HepG2 (cell line): Measurements from ENCODE around the gene RGS19. TPM values are rescaled to one million over a fixed set of nuclear protein-coding genes. Genes with fewer than 3 reads are reported as not detected.
A peak's percentile ranks its signal among the peaks of the same experiment; 100 is the strongest.

Experiments
- BHLHE40 ChIP-seq: IDR thresholded peaks from 2 replicates; pipeline ENCODE4 v1.6.1; 2011; ENCODE audit warnings: low read length, improper control_type of control experiment
- BORCS8-MEF2B ChIP-seq: sonication (generic); formaldehyde crosslinking; IDR thresholded peaks from 2 replicates; pipeline ENCODE4 v1.8.0; 2022; ENCODE audit warnings: mild to moderate bottlenecking, missing genetic modification reagents
- CHD2 ChIP-seq: IDR thresholded peaks from 2 replicates; pipeline ENCODE4 v1.6.1; 2011; ENCODE audit warnings: low read depth, low read length, improper control_type of control experiment
- HNF4G ChIP-seq, 2 experiments: sonication (generic) in 1 of 2; formaldehyde crosslinking in 1 of 2; IDR thresholded peaks; 2 replicates each; pipeline versions ENCODE4 v1.4.0 to v1.6.1; 2011 to 2020; ENCODE audit warnings: borderline replicate concordance in 2 of 2, low read depth in 2 of 2, mild to moderate bottlenecking in 2 of 2, low read length in 1 of 2, missing genetic modification reagents in 1 of 2, moderate library complexity in 1 of 2
- MAFF ChIP-seq: IDR thresholded peaks from 2 replicates; pipeline ENCODE4 v1.6.1; 2011; ENCODE audit warnings: low read depth, low read length, improper control_type of control experiment
- MAZ ChIP-seq, 2 experiments: sonication (generic) in 1 of 2; formaldehyde crosslinking in 1 of 2; IDR thresholded peaks; 2 replicates each; pipeline versions ENCODE4 v1.5.0 to v1.6.1; 2012 to 2020; ENCODE audit warnings: low read depth in 2 of 2, mild to moderate bottlenecking in 2 of 2, borderline replicate concordance in 1 of 2, improper control_type of control experiment in 1 of 2, low read length in 1 of 2, missing genetic modification reagents in 1 of 2, moderate library complexity in 1 of 2
- SRSF9 ChIP-seq: fragments of 200-400 bp; formaldehyde crosslinking; IDR thresholded peaks from 2 replicates; pipeline ENCODE4 v1.6.1; 2018; ENCODE audit warnings: borderline replicate concordance, mild to moderate bottlenecking, low read depth, low read length; ENCODE audit not compliant: insufficient read depth, poor library complexity, severe bottlenecking
- TCF7 ChIP-seq: sonication (generic); IDR thresholded peaks from 2 replicates; pipeline ENCODE4 v1.6.1; 2016; ENCODE audit warnings: antibody characterized with exemption, low read depth
- ZC3H13 ChIP-seq: sonication (generic); formaldehyde crosslinking; IDR thresholded peaks from 2 replicates; pipeline ENCODE4 v1.8.1; 2023; ENCODE audit warnings: mild to moderate bottlenecking, missing genetic modification reagents, moderate library complexity
- ZNF24 ChIP-seq: fragments of 450-650 bp; IDR thresholded peaks from 2 replicates; pipeline ENCODE4 v1.6.1; 2017; ENCODE audit warnings: antibody characterized with exemption, mild to moderate bottlenecking
- ZNF3 ChIP-seq: IDR thresholded peaks from 2 replicates; pipeline ENCODE4 v1.7.0; 2017; ENCODE audit warnings: inconsistent platforms
- ZNF331 ChIP-seq: sonication (generic); formaldehyde crosslinking; IDR thresholded peaks from 2 replicates; pipeline ENCODE4 v1.4.0; 2020; ENCODE audit warnings: missing genetic modification reagents
- ZNF552 ChIP-seq: sonication (generic); formaldehyde crosslinking; IDR thresholded peaks from 2 replicates; pipeline ENCODE4 v1.9.0; 2022; ENCODE audit warnings: missing genetic modification reagents, mild to moderate bottlenecking, borderline replicate concordance
- ZNF660 ChIP-seq: sonication (generic); formaldehyde crosslinking; IDR thresholded peaks from 2 replicates; pipeline ENCODE4 v1.5.1; 2020; ENCODE audit warnings: mild to moderate bottlenecking, low read depth, missing genetic modification reagents, borderline replicate concordance
- ZNF792 ChIP-seq: IDR thresholded peaks from 2 replicates; pipeline ENCODE4 v1.6.1; 2016
- ZSCAN9 ChIP-seq: IDR thresholded peaks from 2 replicates; pipeline ENCODE4 v1.6.1; 2016; ENCODE audit warnings: borderline replicate concordance
- polyA plus RNA-seq, 8 experiments: library from polyadenylated mRNA; depleted of rRNA in 3 of 8; stranded (reverse) in 7 of 8; unstranded in 1 of 8; fragments of >200 nt; fragmentation: Illumina TruSeq in 4 of 8; extraction: Trizol in 4 of 8; gene quantifications; 2 replicates each; pipeline versions ENCODE4 v1.2.1 to v1.2.3, GENCODE V29; 2011 to 2016; ENCODE audit warnings: low read depth in 4 of 8, missing spikeins in 1 of 8, mixed read lengths in 1 of 8; ENCODE audit not compliant: insufficient read depth in 1 of 8
- total RNA-seq, 5 experiments: library from RNA; depleted of rRNA; stranded (reverse); fragments of >200 nt; fragmentation: Illumina TruSeq; extraction: Trizol; gene quantifications; 2 replicates each; pipeline ENCODE4 v1.2.3, GENCODE V29; 2016; ENCODE audit warnings: low read depth in 1 of 5
- TF ChIP-seq, protein P1 (sequence below): sonication (generic); formaldehyde crosslinking; IDR thresholded peaks from 2 replicates; pipeline ENCODE4 v1.5.1; 2020; ENCODE audit warnings: mild to moderate bottlenecking, missing genetic modification reagents, moderate library complexity
- TF ChIP-seq, protein P2 (sequence below): sonication (generic); formaldehyde crosslinking; IDR thresholded peaks from 2 replicates; pipeline ENCODE4 v1.4.0; 2020; ENCODE audit warnings: missing genetic modification reagents
- TF ChIP-seq, protein P3 (sequence below): sonication (generic); IDR thresholded peaks from 2 replicates; pipeline ENCODE4 v1.6.1; 2016; ENCODE audit warnings: low read depth, borderline replicate concordance
- TF ChIP-seq, protein P4 (sequence below): sonication (generic); formaldehyde crosslinking; IDR thresholded peaks from 2 replicates; pipeline ENCODE4 v1.9.0; 2021; ENCODE audit warnings: missing genetic modification reagents, mild to moderate bottlenecking, borderline replicate concordance

RGS19 gene
- total and polyA plus RNA-seq, 2 of the 13 experiments (the other 11 are each of a cell fraction or from before 2014, with no cell fraction given), result 10.7 to 11.9 TPM

DNA sequence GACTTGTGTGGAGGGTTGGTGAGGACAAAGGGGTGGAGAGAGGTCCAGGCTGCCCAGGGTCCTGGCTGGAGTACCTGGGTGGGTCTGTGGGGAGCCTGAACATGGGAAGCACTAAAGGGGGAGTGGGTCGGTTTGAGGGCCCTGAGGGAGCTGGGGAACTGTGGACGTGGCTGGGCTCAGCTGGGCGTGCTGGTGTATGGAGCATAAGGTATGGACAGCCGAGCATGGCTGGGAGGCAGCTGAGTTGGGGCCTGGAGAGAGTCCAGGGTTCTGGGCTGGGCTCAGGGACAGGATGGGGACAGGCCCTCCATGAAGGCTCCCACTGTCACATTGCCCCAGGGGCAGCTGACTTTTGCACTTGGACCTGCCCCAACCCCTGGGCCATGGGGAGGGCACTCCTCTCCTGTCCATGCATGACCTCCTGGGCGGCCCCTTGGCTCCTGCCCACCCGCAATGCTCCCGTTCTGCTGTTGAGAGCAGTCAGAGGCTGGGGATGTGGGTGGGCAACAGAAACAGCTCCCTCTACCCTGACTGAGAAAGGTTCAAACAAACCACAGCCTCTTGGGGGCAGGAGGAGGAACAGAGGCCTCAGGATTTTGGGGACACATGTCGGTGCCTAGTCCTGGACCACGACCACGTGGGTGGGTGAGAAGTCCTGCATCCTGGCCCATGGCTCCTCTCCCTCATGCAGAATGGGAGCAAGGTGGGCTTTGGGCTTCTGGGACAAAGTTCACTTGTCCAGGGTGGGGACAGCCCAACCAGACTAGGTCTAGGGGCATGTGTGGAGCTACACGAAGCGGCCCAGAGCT, 38.9 kb downstream of the RGS19 start (continued):
- TF ChIP-seq CHD2, result no peak
- TF ChIP-seq TCF7, result no peak
- 0 out of 2 replicates have a peak, but pooled peaks have one; percentile 4 for TF ChIP-seq BHLHE40
- TF ChIP-seq, protein P1, sequence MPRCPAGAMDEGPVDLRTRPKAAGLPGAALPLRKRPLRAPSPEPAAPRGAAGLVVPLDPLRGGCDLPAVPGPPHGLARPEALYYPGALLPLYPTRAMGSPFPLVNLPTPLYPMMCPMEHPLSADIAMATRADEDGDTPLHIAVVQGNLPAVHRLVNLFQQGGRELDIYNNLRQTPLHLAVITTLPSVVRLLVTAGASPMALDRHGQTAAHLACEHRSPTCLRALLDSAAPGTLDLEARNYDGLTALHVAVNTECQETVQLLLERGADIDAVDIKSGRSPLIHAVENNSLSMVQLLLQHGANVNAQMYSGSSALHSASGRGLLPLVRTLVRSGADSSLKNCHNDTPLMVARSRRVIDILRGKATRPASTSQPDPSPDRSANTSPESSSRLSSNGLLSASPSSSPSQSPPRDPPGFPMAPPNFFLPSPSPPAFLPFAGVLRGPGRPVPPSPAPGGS (CRISPR knock-in tag), result no peak
- TF ChIP-seq ZC3H13 (CRISPR knock-in tag), result peak; percentile 82; the same call in 1 of the 2 replicates
- TF ChIP-seq ZNF24, result no peak
- no peak for TF ChIP-seq MAZ (IDR thresholded peaks at IDR 0.05; ENCODE audit: borderline replicate concordance, low read depth, low read length)
- TF ChIP-seq MAZ (CRISPR knock-in tag; IDR thresholded peaks at IDR 0.05; ENCODE audit: low read depth), result no peak; the same call in 1 of the 2 replicates
- peak; percentile 97 for TF ChIP-seq ZNF331 (CRISPR knock-in tag)
- TF ChIP-seq, protein P2, sequence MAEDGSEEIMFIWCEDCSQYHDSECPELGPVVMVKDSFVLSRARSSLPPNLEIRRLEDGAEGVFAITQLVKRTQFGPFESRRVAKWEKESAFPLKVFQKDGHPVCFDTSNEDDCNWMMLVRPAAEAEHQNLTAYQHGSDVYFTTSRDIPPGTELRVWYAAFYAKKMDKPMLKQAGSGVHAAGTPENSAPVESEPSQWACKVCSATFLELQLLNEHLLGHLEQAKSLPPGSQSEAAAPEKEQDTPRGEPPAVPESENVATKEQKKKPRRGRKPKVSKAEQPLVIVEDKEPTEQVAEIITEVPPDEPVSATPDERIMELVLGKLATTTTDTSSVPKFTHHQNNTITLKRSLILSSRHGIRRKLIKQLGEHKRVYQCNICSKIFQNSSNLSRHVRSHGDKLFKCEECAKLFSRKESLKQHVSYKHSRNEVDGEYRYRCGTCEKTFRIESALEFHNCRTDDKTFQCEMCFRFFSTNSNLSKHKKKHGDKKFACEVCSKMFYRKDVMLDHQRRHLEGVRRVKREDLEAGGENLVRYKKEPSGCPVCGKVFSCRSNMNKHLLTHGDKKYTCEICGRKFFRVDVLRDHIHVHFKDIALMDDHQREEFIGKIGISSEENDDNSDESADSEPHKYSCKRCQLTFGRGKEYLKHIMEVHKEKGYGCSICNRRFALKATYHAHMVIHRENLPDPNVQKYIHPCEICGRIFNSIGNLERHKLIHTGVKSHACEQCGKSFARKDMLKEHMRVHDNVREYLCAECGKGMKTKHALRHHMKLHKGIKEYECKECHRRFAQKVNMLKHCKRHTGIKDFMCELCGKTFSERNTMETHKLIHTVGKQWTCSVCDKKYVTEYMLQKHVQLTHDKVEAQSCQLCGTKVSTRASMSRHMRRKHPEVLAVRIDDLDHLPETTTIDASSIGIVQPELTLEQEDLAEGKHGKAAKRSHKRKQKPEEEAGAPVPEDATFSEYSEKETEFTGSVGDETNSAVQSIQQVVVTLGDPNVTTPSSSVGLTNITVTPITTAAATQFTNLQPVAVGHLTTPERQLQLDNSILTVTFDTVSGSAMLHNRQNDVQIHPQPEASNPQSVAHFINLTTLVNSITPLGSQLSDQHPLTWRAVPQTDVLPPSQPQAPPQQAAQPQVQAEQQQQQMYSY (CRISPR knock-in tag), result no peak
- TF ChIP-seq BORCS8-MEF2B (CRISPR knock-in tag), result peak; percentile 44; the same call in 1 of the 2 replicates
- TF ChIP-seq, protein P3, sequence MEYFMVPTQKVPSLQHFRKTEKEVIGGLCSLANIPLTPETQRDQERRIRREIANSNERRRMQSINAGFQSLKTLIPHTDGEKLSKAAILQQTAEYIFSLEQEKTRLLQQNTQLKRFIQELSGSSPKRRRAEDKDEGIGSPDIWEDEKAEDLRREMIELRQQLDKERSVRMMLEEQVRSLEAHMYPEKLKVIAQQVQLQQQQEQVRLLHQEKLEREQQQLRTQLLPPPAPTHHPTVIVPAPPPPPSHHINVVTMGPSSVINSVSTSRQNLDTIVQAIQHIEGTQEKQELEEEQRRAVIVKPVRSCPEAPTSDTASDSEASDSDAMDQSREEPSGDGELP, result peak; percentile 72; the same call in 1 of the 2 replicates
- 0 out of 2 replicates have a peak, but pooled peaks have one; percentile 47 for TF ChIP-seq ZNF552 (CRISPR knock-in tag)
- no peak for TF ChIP-seq ZNF3 (CRISPR knock-in tag)
- TF ChIP-seq SRSF9, result no peak
- no peak for TF ChIP-seq MAFF
- TF ChIP-seq, protein P4, sequence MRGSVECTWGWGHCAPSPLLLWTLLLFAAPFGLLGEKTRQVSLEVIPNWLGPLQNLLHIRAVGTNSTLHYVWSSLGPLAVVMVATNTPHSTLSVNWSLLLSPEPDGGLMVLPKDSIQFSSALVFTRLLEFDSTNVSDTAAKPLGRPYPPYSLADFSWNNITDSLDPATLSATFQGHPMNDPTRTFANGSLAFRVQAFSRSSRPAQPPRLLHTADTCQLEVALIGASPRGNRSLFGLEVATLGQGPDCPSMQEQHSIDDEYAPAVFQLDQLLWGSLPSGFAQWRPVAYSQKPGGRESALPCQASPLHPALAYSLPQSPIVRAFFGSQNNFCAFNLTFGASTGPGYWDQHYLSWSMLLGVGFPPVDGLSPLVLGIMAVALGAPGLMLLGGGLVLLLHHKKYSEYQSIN, result no peak
- TF ChIP-seq HNF4G (IDR thresholded peaks at IDR 0.05; ENCODE audit: borderline replicate concordance, low read depth, low read length), result peak; percentile 68; the same call in 1 of the 2 replicates
- TF ChIP-seq HNF4G (CRISPR knock-in tag; IDR thresholded peaks at IDR 0.05; ENCODE audit: borderline replicate concordance, low read depth), result no peak; the same call in 1 of the 2 replicates
- TF ChIP-seq ZNF792, result peak; percentile 15
- peak; percentile 5; the same call in 1 of the 2 replicates for TF ChIP-seq ZSCAN9 (CRISPR knock-in tag)
- no peak for TF ChIP-seq ZNF660 (CRISPR knock-in tag)
